ENCODE results near the gene BLM.
A peak's percentile ranks its signal among the peaks of the same experiment; 100 is the strongest.

BLM gene

DNA sequence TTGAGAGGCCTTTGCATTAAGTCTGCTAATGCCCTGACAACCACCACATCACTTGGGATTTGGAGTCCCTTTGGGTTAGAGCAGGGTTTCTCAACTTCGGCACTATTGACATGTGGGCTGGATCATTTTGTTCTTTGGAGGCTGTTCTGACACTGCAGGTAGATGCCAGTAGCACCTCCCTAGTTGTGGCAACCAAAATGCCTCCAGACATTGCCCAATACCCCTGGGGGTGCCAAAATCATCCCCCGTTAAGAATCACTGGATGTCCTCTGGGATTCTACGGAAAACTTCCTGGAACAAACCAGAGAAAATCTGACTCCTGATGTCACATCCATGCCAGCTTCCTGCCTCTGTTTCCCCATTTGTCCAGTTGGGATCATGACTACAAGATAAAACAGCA lies 37.2 kb upstream of the BLM start:
- TF ChIP-seq, protein P1, sequence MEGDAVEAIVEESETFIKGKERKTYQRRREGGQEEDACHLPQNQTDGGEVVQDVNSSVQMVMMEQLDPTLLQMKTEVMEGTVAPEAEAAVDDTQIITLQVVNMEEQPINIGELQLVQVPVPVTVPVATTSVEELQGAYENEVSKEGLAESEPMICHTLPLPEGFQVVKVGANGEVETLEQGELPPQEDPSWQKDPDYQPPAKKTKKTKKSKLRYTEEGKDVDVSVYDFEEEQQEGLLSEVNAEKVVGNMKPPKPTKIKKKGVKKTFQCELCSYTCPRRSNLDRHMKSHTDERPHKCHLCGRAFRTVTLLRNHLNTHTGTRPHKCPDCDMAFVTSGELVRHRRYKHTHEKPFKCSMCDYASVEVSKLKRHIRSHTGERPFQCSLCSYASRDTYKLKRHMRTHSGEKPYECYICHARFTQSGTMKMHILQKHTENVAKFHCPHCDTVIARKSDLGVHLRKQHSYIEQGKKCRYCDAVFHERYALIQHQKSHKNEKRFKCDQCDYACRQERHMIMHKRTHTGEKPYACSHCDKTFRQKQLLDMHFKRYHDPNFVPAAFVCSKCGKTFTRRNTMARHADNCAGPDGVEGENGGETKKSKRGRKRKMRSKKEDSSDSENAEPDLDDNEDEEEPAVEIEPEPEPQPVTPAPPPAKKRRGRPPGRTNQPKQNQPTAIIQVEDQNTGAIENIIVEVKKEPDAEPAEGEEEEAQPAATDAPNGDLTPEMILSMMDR (IDR thresholded peaks at IDR 0.05; ENCODE audit: insufficient read depth, low read depth, low read length, missing control alignments) = no peak
- H3K4me3 ChIP-seq (ENCODE audit: low read length) = no peak overlapping the region
- no peak for DNase-seq (ENCODE audit: low read depth)

GRCh38 chr15:90680371-90680935 lies 36.7 kb upstream of the BLM start:
- TF ChIP-seq, protein P1 (IDR thresholded peaks at IDR 0.05; ENCODE audit: insufficient read depth, low read depth, low read length, missing control alignments) = no peak
- peak; percentile 78 for DNase-seq (ENCODE audit: low read depth)

DNA sequence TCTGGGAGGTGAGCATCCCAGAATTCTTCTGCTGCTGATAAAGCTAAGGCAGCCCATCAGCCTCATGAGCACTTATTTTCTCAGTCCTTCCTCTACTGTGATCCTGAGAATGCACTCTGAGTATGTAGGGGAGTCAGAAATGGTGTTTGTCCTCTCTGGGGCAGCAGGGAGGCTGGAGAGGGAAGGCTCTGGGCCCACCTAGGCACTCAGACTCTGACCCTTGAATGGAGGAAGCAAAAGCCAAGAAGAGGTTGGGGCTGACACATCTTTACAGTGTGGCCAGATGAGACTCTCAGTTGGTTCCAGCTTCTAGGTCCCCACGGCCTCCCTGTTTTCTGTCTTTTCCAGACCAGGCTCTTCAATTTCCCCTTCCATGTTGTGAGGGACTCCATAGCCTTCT lies 36.1 kb upstream of the BLM start:
- TF ChIP-seq, protein P1 (IDR thresholded peaks at IDR 0.05; ENCODE audit: insufficient read depth, low read depth, low read length, missing control alignments) = no peak
- DNase-seq (ENCODE audit: low read depth) = no peak
- H3K4me3 ChIP-seq (ENCODE audit: low read length) = no peak overlapping the region

More at GRCh38 chr15:90680371-90680935, 36.7 kb upstream of the BLM start:
- H3K4me3 ChIP-seq (ENCODE audit: low read length) = no peak overlapping the region

GRCh38 chr15:90681480-90681879 lies 35.7 kb upstream of the BLM start:
- TF ChIP-seq, protein P1 (IDR thresholded peaks at IDR 0.05; ENCODE audit: insufficient read depth, low read depth, low read length, missing control alignments) = no peak
- peak; percentile 22 for DNase-seq (ENCODE audit: low read depth)
- H3K4me3 ChIP-seq (ENCODE audit: low read length) = no peak overlapping the region

GRCh38 chr15:90683371-90683770 lies 33.8 kb upstream of the BLM start:
- DNase-seq (ENCODE audit: low read depth) = no peak
- TF ChIP-seq, protein P1 (IDR thresholded peaks at IDR 0.05; ENCODE audit: insufficient read depth, low read depth, low read length, missing control alignments) = no peak

GRCh38 chr15:90683876-90684275 lies 33.3 kb upstream of the BLM start:
- H3K4me3 ChIP-seq (ENCODE audit: low read length) = no peak overlapping the region
- DNase-seq (ENCODE audit: low read depth) = no peak
- TF ChIP-seq, protein P1 (IDR thresholded peaks at IDR 0.05; ENCODE audit: insufficient read depth, low read depth, low read length, missing control alignments) = no peak

More at GRCh38 chr15:90683371-90683770, 33.8 kb upstream of the BLM start:
- no peak overlapping the region for H3K4me3 ChIP-seq (ENCODE audit: low read length)

DNA sequence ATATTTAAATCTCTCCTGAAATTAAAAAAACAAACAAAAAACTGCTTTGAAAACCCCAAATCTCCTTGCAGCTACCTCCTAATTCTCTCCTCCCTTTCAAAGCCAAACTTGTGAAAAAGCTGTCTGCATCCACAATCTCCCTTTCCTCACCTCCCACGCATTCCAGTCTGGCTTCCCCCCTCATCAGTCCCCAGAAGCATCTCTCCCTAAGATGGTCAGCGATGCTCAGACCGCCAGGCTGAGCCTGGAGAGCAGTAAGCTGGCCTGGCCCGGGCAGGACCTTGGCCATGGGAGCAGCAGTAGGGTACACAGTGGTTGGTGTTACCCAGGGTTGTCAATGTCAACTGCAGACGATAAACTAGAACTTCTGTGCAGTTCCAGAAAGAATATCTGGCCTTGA lies 32.9 kb upstream of the BLM start:
- TF ChIP-seq, protein P1 (IDR thresholded peaks at IDR 0.05; ENCODE audit: insufficient read depth, low read depth, low read length, missing control alignments) = no peak
- H3K4me3 ChIP-seq (ENCODE audit: low read length) = no peak overlapping the region
- no peak for DNase-seq (ENCODE audit: low read depth)
